WTC11 (cell line): ENCODE data around the gene AK8.

Experiments used
- ESRRA ChIP-seq: sonication (generic); formaldehyde crosslinking; IDR thresholded peaks from 2 replicates; pipeline ENCODE4 v1.8.1; 2022; ENCODE audit warnings: mild to moderate bottlenecking, missing genetic modification reagents, borderline replicate concordance
- GABPB1 ChIP-seq: sonication (generic); formaldehyde crosslinking; IDR thresholded peaks from 2 replicates; pipeline ENCODE4 v1.8.1; 2023; ENCODE audit warnings: mild to moderate bottlenecking, missing genetic modification reagents
- KAT7 ChIP-seq: sonication (generic); formaldehyde crosslinking; IDR thresholded peaks from 2 replicates; pipeline ENCODE4 v1.8.1; 2023; ENCODE audit warnings: missing genetic modification reagents, mild to moderate bottlenecking, borderline replicate concordance
- RORB ChIP-seq: fragments of 250-450 bp; sonication (Bioruptor Pico); IDR thresholded peaks from 2 replicates; pipeline ENCODE4 v1.9.0; 2021; ENCODE audit warnings: mild to moderate bottlenecking
- TEAD4 ChIP-seq: sonication (generic); formaldehyde crosslinking; IDR thresholded peaks from 2 replicates; pipeline ENCODE4 v1.8.0; 2022; ENCODE audit warnings: mild to moderate bottlenecking, missing genetic modification reagents
- ZNF232 ChIP-seq: sonication (generic); formaldehyde crosslinking; IDR thresholded peaks from 2 replicates; pipeline ENCODE4 v1.8.0; 2022; ENCODE audit warnings: mild to moderate bottlenecking, missing genetic modification reagents
- TF ChIP-seq, protein P1 (sequence below): sonication (generic); formaldehyde crosslinking; IDR thresholded peaks from 2 replicates; pipeline ENCODE4 v1.8.1; 2022; ENCODE audit warnings: missing genetic modification reagents, borderline replicate concordance
- TF ChIP-seq, protein P2 (sequence below): fragments of 250-450 bp; sonication (Bioruptor Pico); IDR thresholded peaks from 2 replicates; pipeline ENCODE4 v1.9.0; 2021; ENCODE audit warnings: mild to moderate bottlenecking
- TF ChIP-seq, protein P3 (sequence below): fragments of 250-450 bp; sonication (Bioruptor Pico); IDR thresholded peaks from 2 replicates; pipeline ENCODE4 v2.1.2; 2022; ENCODE audit warnings: mild to moderate bottlenecking, moderate library complexity
- TF ChIP-seq, protein P4 (sequence below): fragments of 200-600 bp; IDR thresholded peaks from 2 replicates; pipeline ENCODE4 v1.8.0; 2022; ENCODE audit warnings: antibody characterized with exemption
- TF ChIP-seq, protein P5 (sequence below): sonication (generic); formaldehyde crosslinking; IDR thresholded peaks from 2 replicates; pipeline ENCODE4 v1.8.1; 2022; ENCODE audit warnings: mild to moderate bottlenecking, moderate library complexity, missing genetic modification reagents
- TF ChIP-seq, protein P6 (sequence below): sonication (generic); formaldehyde crosslinking; IDR thresholded peaks from 2 replicates; pipeline ENCODE4 v1.8.1; 2023; ENCODE audit warnings: mild to moderate bottlenecking, missing genetic modification reagents, moderate library complexity

DNA sequence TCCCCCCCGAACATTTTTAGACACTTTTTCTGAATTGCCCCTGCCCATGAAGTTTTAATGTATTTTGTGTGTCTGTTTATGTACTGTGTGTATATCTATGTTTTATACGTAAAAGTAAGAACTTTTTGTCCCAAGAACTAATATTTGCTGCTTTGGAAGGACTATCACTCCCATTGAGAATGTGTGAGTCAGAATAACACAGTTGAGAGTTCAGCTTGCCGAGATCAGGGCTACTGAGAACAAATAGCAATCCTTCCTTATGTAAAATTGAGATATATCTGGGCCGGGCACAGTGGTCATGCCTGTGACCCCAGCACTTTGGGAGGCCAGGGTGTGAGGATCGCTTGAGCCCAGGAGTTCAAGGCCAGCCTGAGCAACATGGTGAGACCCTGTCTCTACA, 196.5 kb downstream of the AK8 start:
- TF ChIP-seq, protein P1, sequence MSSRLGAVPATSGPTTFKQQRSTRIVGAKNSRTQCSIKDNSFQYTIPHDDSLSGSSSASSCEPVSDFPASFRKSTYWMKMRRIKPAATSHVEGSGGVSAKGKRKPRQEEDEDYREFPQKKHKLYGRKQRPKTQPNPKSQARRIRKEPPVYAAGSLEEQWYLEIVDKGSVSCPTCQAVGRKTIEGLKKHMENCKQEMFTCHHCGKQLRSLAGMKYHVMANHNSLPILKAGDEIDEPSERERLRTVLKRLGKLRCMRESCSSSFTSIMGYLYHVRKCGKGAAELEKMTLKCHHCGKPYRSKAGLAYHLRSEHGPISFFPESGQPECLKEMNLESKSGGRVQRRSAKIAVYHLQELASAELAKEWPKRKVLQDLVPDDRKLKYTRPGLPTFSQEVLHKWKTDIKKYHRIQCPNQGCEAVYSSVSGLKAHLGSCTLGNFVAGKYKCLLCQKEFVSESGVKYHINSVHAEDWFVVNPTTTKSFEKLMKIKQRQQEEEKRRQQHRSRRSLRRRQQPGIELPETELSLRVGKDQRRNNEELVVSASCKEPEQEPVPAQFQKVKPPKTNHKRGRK (CRISPR knock-in tag) = no peak
- TF ChIP-seq, protein P2, sequence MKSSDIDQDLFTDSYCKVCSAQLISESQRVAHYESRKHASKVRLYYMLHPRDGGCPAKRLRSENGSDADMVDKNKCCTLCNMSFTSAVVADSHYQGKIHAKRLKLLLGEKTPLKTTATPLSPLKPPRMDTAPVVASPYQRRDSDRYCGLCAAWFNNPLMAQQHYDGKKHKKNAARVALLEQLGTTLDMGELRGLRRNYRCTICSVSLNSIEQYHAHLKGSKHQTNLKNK (CRISPR knock-in tag) = no peak
- TF ChIP-seq, protein P3, sequence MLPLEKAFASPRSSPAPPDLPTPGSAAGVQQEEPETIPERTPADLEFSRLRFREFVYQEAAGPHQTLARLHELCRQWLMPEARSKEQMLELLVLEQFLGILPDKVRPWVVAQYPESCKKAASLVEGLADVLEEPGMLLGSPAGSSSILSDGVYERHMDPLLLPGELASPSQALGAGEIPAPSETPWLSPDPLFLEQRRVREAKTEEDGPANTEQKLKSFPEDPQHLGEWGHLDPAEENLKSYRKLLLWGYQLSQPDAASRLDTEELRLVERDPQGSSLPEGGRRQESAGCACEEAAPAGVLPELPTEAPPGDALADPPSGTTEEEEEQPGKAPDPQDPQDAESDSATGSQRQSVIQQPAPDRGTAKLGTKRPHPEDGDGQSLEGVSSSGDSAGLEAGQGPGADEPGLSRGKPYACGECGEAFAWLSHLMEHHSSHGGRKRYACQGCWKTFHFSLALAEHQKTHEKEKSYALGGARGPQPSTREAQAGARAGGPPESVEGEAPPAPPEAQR (CRISPR knock-in tag) = no peak
- TF ChIP-seq GABPB1 (CRISPR knock-in tag) (no peak), ESRRA (CRISPR knock-in tag) (no peak), RORB (CRISPR knock-in tag) (no peak), KAT7 (no peak), ZNF232 (no peak), TEAD4 (CRISPR knock-in tag) (no peak)
- TF ChIP-seq, protein P4, sequence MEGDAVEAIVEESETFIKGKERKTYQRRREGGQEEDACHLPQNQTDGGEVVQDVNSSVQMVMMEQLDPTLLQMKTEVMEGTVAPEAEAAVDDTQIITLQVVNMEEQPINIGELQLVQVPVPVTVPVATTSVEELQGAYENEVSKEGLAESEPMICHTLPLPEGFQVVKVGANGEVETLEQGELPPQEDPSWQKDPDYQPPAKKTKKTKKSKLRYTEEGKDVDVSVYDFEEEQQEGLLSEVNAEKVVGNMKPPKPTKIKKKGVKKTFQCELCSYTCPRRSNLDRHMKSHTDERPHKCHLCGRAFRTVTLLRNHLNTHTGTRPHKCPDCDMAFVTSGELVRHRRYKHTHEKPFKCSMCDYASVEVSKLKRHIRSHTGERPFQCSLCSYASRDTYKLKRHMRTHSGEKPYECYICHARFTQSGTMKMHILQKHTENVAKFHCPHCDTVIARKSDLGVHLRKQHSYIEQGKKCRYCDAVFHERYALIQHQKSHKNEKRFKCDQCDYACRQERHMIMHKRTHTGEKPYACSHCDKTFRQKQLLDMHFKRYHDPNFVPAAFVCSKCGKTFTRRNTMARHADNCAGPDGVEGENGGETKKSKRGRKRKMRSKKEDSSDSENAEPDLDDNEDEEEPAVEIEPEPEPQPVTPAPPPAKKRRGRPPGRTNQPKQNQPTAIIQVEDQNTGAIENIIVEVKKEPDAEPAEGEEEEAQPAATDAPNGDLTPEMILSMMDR = no peak
- TF ChIP-seq, protein P5, sequence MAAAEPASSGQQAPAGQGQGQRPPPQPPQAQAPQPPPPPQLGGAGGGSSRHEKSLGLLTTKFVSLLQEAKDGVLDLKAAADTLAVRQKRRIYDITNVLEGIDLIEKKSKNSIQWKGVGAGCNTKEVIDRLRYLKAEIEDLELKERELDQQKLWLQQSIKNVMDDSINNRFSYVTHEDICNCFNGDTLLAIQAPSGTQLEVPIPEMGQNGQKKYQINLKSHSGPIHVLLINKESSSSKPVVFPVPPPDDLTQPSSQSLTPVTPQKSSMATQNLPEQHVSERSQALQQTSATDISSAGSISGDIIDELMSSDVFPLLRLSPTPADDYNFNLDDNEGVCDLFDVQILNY (CRISPR knock-in tag) = no peak
- TF ChIP-seq, protein P6, sequence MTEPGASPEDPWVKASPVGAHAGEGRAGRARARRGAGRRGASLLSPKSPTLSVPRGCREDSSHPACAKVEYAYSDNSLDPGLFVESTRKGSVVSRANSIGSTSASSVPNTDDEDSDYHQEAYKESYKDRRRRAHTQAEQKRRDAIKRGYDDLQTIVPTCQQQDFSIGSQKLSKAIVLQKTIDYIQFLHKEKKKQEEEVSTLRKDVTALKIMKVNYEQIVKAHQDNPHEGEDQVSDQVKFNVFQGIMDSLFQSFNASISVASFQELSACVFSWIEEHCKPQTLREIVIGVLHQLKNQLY (CRISPR knock-in tag) = no peak
